K562 (cell line): Measurements from ENCODE around the gene RTF2. TPM values are rescaled to one million over a fixed set of nuclear protein-coding genes. Genes with fewer than 3 reads are reported as not detected.
A peak's percentile ranks its signal among the peaks of the same experiment; 100 is the strongest.

ENCODE experiments used
- ATAC-seq: fragments of 200-7000 bp; cut with Tn5 transposase; 3 replicates; pipeline ENCODE4 v1.9.1; 2020; ENCODE audit warnings: moderate library complexity
- BruUV-seq: library from RNA; stranded (reverse); fragments of 400-500 nt; replicated peaks from 2 replicates; lab custom pipeline; 2021; lab: Mats Ljungman, UMichigan
- CTCF ChIA-PET: fragments of 300-600 bp; formaldehyde crosslinking; extraction: SDS; loops from one replicate; lab custom pipeline; 2021; ENCODE audit warnings: low intra/inter-chr PET ratio; lab: Yijun Ruan, JAX
- POLR2A ChIA-PET: fragments of 300-600, 350-650 bp; sonication (Branson Sonifier 250); formaldehyde crosslinking; extraction: SDS; loops from one replicate; lab custom pipeline; 2021; ENCODE audit warnings: antibody characterized with exemption, inconsistent platforms; lab: Yijun Ruan, JAX
- DNase-seq, 4 experiments: peaks; one replicate each; pipeline versions ENCODE4 v3.0.0 to v3.0.0-alpha.2; 2011 to 2018; ENCODE audit warnings: low spot score in 3 of 4, mixed read lengths in 3 of 4; ENCODE audit errors: extremely low read depth in 1 of 4
- FAIRE-seq: peaks from 2 replicates; lab custom pipeline; 2011; peaks lifted over from hg19 to GRCh38; lab: Jason Lieb, UNC
- H2AFZ ChIP-seq: 2 replicates; pipeline ENCODE4 v1.6.0; 2011; ENCODE audit warnings: low read depth, low read length, control low read depth, inconsistent platforms
- H3K27ac ChIP-seq: fragments of 200-600 bp; 3 replicates; pipeline ENCODE4 v1.8.0; 2011; ENCODE audit warnings: low read depth, mild to moderate bottlenecking, control low read depth, inconsistent platforms, low read length, moderate library complexity, mixed read lengths; ENCODE audit errors: extremely low read depth
- H3K27me3 ChIP-seq, 2 experiments: fragments of 300-600 bp in 1 of 2; 2 replicates in 1 of 2; 3 replicates in 1 of 2; pipeline versions ENCODE4 v1.6.0 to v1.8.0; 2011; ENCODE audit warnings: inconsistent platforms in 2 of 2, low read length in 2 of 2, mild to moderate bottlenecking in 1 of 2, mixed read lengths in 1 of 2, moderate library complexity in 1 of 2; ENCODE audit not compliant: control insufficient read depth in 2 of 2, insufficient read depth in 2 of 2
- H3K36me3 ChIP-seq: fragments of 300-600 bp; 3 replicates; pipeline ENCODE4 v1.8.0; 2011; ENCODE audit warnings: mild to moderate bottlenecking, low read length, inconsistent platforms; ENCODE audit not compliant: control insufficient read depth, insufficient read depth
- H3K4me1 ChIP-seq, 2 experiments: fragments of 200-600 bp in 1 of 2; replicated peaks in 1 of 2; 2 replicates in 1 of 2; 3 replicates in 1 of 2; pipeline versions ENCODE4 v1.5.1 to v1.8.0; 2011; ENCODE audit warnings: inconsistent platforms in 2 of 2, low read length in 2 of 2, mild to moderate bottlenecking in 1 of 2, mixed read lengths in 1 of 2, moderate library complexity in 1 of 2; ENCODE audit not compliant: control insufficient read depth in 2 of 2, insufficient read depth in 2 of 2
- H3K4me2 ChIP-seq: 2 replicates; pipeline ENCODE4 v1.6.1; 2011; ENCODE audit warnings: low read length, control low read depth, inconsistent platforms, mixed read lengths; ENCODE audit not compliant: insufficient read depth
- H3K4me3 ChIP-seq: fragments of 200-600 bp; sonication (generic), shearing (Covaris generic); 2 replicates; pipeline ENCODE4 v1.5.1; 2016; ENCODE audit warnings: control low read depth, inconsistent platforms
- H3K79me2 ChIP-seq: fragments of 200-600 bp; 3 replicates; pipeline ENCODE4 v1.8.0; 2011; ENCODE audit warnings: low read length, inconsistent platforms; ENCODE audit not compliant: control insufficient read depth, insufficient read depth
- H3K9ac ChIP-seq, 2 experiments: 2 replicates each; pipeline versions ENCODE4 v1.6.0 to v1.6.1; 2011; ENCODE audit warnings: low read depth in 2 of 2, low read length in 2 of 2, control low read depth in 1 of 2, inconsistent platforms in 1 of 2, mild to moderate bottlenecking in 1 of 2, mixed read lengths in 1 of 2; ENCODE audit not compliant: insufficient read depth in 1 of 2
- H3K9me1 ChIP-seq: one replicate; pipeline ENCODE4 v1.6.0; 2011; ENCODE audit warnings: inconsistent platforms, mild to moderate bottlenecking, low read length, moderate library complexity; ENCODE audit not compliant: control insufficient read depth, insufficient read depth
- H3K9me3 ChIP-seq: replicated peaks from 2 replicates; pipeline ENCODE4 v1.5.1; 2011; ENCODE audit warnings: low read depth, low read length, inconsistent platforms; ENCODE audit not compliant: control insufficient read depth, insufficient read depth
- H4K20me1 ChIP-seq: replicated peaks from 2 replicates; pipeline ENCODE4 v1.6.1; 2011; ENCODE audit warnings: low read length, inconsistent platforms, mixed read lengths; ENCODE audit not compliant: control insufficient read depth, insufficient read depth
- ELF2 ChIP-seq: fragments of 250-450 bp; sonication (Bioruptor Pico); IDR thresholded peaks from 2 replicates; pipeline ENCODE4 v1.5.0; 2021; ENCODE audit warnings: mild to moderate bottlenecking
- PHB ChIP-seq: fragments of 250-450 bp; sonication (Bioruptor Pico); IDR thresholded peaks from 2 replicates; pipeline ENCODE4 v1.5.0; 2021
- POLR2H ChIP-seq: IDR thresholded peaks from 2 replicates; pipeline ENCODE4 v1.6.1; 2016; ENCODE audit warnings: missing genetic modification characterization, low read depth, mild to moderate bottlenecking, control low read depth, missing compliant biosample characterization, moderate library complexity
- ZBTB11 ChIP-seq, 3 experiments: fragments of 200-800 bp in 1 of 3; fragments of 250-450 bp in 1 of 3; fragments of 450-650 bp in 1 of 3; sonication (Bioruptor Pico) in 1 of 3; sonication (Bioruptor generic) in 1 of 3; formaldehyde crosslinking in 1 of 3; IDR thresholded peaks; 2 replicates each; pipeline versions ENCODE4 v1.6.1 to v1.8.0; 2016 to 2022; ENCODE audit warnings: mild to moderate bottlenecking in 2 of 3, missing genetic modification characterization in 2 of 3, missing compliant biosample characterization in 1 of 3, moderate library complexity in 1 of 3
- ZNF232 ChIP-seq: sonication (generic); formaldehyde crosslinking; IDR thresholded peaks from 2 replicates; pipeline ENCODE4 v1.8.0; 2022; ENCODE audit warnings: mild to moderate bottlenecking, missing genetic modification reagents
- ZNF778 ChIP-seq: fragments of 450-650 bp; formaldehyde crosslinking; IDR thresholded peaks from 2 replicates; pipeline ENCODE4 v1.4.0; 2020; ENCODE audit warnings: mild to moderate bottlenecking, moderate library complexity
- WGBS: fragments of 100-300 bp; shearing (Covaris generic); methylation state at CpG from one replicate; pipeline ENCODE4 v1.1.6; 2016; ENCODE audit warnings: low coverage, mixed read lengths; ENCODE audit not compliant: insufficient coverage; ENCODE audit errors: missing lambda C conversion rate; 5-methylcytosine and 5-hydroxymethylcytosine counted together
- in situ Hi-C: fragments of 300-500 bp; cut with MboI; formaldehyde crosslinking; loops from 4 replicates; pipeline ENCODE4 v1.15.0; 2018; ENCODE audit warnings: inconsistent platforms, mixed read lengths
- intact Hi-C: fragments of 100-400 bp; cut with micrococcal nuclease; formaldehyde crosslinking; loops from 2 replicates; pipeline ENCODE4 v1.14.2; 2022
- polyA plus RNA-seq, 8 experiments: library from polyadenylated mRNA; depleted of rRNA in 4 of 8; stranded (reverse) in 5 of 8; unstranded in 3 of 8; fragments of >200 nt; fragmentation: Nextera tagmentation in 2 of 8; fragmentation: Illumina TruSeq in 1 of 8; extraction: Ambion mirVana in 2 of 8; extraction: Trizol in 1 of 8; gene quantifications; 2 replicates each; pipeline versions ENCODE4 v1.2.1 to v1.2.3, GENCODE V29; 2011 to 2014; ENCODE audit warnings: inconsistent platforms in 1 of 8, missing spikeins in 1 of 8
- total RNA-seq, 7 experiments: library from RNA; depleted of rRNA in 6 of 7; stranded (reverse); fragments of >200 nt in 6 of 7; fragmentation: Illumina TruSeq in 2 of 7; extraction: Trizol in 2 of 7; gene quantifications; 2 replicates each; pipeline versions ENCODE4 v1.2.1 to v1.2.3, GENCODE V29; 2011 to 2021; ENCODE audit warnings: low replicate concordance in 1 of 7

The RTF2 gene
- total and polyA plus RNA-seq, 9 of the 15 experiments (the other 6 are each of a cell fraction or from before 2014, with no cell fraction given): 67.0 to 177 (median 84.9) TPM

DNA sequence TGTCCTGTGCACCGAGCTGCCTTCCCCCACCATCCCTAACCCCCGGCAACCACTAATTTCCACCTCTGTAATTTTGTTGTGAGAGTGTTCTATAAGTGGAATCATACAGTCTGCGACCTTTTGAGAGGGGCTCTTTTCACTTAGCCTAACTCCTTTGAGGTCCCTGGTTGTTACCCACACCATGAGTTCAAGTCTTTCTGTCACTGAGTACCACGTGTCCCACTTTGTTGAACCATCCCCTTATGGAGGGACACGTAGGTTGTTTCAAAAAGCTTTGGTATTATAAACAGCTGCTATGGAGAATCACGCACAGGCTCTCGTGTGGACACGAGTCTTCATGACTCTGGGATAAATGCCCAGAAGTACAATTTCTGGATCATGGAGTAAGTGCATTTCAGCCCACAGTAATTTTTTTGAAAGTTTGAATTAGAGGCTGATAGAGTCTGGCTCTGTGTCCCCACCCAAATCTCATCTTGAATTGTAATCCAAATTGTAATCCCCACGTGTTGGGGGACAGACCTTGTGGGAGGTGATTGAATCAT lies 74.1 kb downstream of the RTF2 start:
- CTCF ChIA-PET: interaction anchor here (0.7 kb wide), 1 partner anchor 217 kb away, joined by 5 read pairs; no protein-coding TSS in a partner anchor
- Histone ChIP-seq H3K9me1 (no peaks in the 10 kb centered on the region), H3K36me3 (no peaks in the 10 kb centered on the region), H3K79me2 (no peaks in the 10 kb centered on the region), H3K9me3 (no peaks in the 10 kb centered on the region), H4K20me1 (no peaks in the 10 kb centered on the region), H3K27ac (no peak overlapping the region), H3K27me3 (peaks cover 16 to 42% of the 10 kb centered on the region in 2 experiments; a peak in 4 of 5 replicates), H3K9ac (no peak overlapping the region), H3K4me2 (no peak overlapping the region)
- intact Hi-C loops: no loop called here
- POLR2A ChIA-PET: no interaction called here
- DNase-seq: no peak
- TF ChIP-seq ELF2 (CRISPR knock-in tag): no peak
- TF ChIP-seq, all 486 proteins: peak for 0
- BruUV-seq: no TSS peak
- ATAC-seq: no peak
- Histone ChIP-seq H3K4me3 (no peak overlapping the region), H2AFZ (no peak overlapping the region), H3K4me1 (no peaks in the 10 kb centered on the region; a peak in 2 of 5 replicates)
- in situ Hi-C loops: no loop called here
- 3% methylated on average over 9 of the region's 9 CpGs for WGBS
- FAIRE-seq: no peak

DNA sequence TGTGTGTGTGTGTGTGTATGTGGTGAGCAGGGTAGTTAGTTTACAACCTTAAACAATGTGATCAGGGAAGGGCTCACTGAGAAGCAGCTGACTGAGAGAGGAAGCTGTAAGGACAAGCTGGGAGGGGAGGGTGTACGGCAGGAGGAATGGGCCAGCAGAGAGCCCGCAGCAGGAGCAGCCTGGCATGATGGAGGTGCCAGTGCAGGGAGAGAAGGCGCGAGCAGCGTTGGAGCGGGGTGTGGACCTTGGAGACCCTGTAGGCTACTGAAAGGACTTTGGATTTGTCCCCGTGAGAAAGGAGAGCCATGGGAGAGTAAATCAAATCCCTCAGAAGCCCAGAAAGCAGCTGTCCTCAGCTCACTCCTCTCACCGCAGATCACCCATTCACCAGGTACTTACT lies 83.1 kb downstream of the RTF2 start:
- BruUV-seq: no TSS peak
- H3K4me2 ChIP-seq: no peak overlapping the region
- no peaks in the 10 kb centered on the region for H3K79me2 ChIP-seq
- no peaks in the 10 kb centered on the region for H3K9me3 ChIP-seq
- H4K20me1 ChIP-seq: no peaks in the 10 kb centered on the region
- H3K36me3 ChIP-seq: no peaks in the 10 kb centered on the region
- H3K4me3 ChIP-seq: no peak overlapping the region
- no peak for TF ChIP-seq ELF2 (CRISPR knock-in tag)
- TF ChIP-seq ZNF778 (CRISPR knock-in tag): no peak
- no peak for TF ChIP-seq POLR2H (tag)
- TF ChIP-seq ZBTB11 (CRISPR knock-in tag; IDR thresholded peaks at IDR 0.05): 0 out of 6 replicates have a peak, but pooled peaks of 1 of the 3 experiments have one; percentile 35
- no peak for TF ChIP-seq ZNF232 (CRISPR knock-in tag)
- no peak for TF ChIP-seq PHB (CRISPR knock-in tag)
- no peak for FAIRE-seq
- in situ Hi-C loops: no loop called here
- WGBS: 9% methylated on average over 8 of the region's 8 CpGs
- H3K27me3 ChIP-seq: peaks cover 6 to 20% of the 10 kb centered on the region in 2 experiments; a peak in 4 of 5 replicates
- POLR2A ChIA-PET: no interaction called here
- no peak overlapping the region for H2AFZ ChIP-seq
- ATAC-seq: no peak
- no peak overlapping the region for H3K9ac ChIP-seq
- DNase-seq: no peak
- no peaks in the 10 kb centered on the region for H3K9me1 ChIP-seq
- CTCF ChIA-PET: interaction anchor here (1.4 to 1.8 kb wide), 2 partner anchors 25 to 795 kb away, joined by 6 to 10 read pairs; no protein-coding TSS in a partner anchor
- H3K27ac ChIP-seq: no peak overlapping the region
- H3K4me1 ChIP-seq: peaks cover 0 to 6% of the 10 kb centered on the region in 2 experiments; a peak in 1 of 5 replicates
- intact Hi-C loops: loop anchor here (5.0 to 10.0 kb wide), 2 partner anchors 496 to 793 kb away; no protein-coding TSS in a partner anchor
